H1 (cell line): ENCODE data around the gene CXCR4. TPM values are rescaled to one million over a fixed set of nuclear protein-coding genes. Genes with fewer than 3 reads are reported as not detected.

ENCODE experiments used
- CTCF ChIA-PET: fragments of 300-600 bp; sonication (Branson Sonifier 250); formaldehyde crosslinking; loops from one replicate; lab custom pipeline; 2021; ENCODE audit not compliant: partially characterized antibody; lab: Charles Lee
- POLR2A ChIA-PET: fragments of 300-600 bp; sonication (Branson Sonifier 250); formaldehyde crosslinking; loops from one replicate; lab custom pipeline; 2021; ENCODE audit warnings: inconsistent platforms; ENCODE audit not compliant: partially characterized antibody; lab: Charles Lee
- DNase-seq, 2 experiments: peaks; one replicate each; pipeline versions ENCODE4 v3.0.0 to v3.0.0-alpha.2; 2010 to 2022; ENCODE audit warnings: low spot score in 2 of 2, low read depth in 1 of 2, mixed read lengths in 1 of 2
- FAIRE-seq: peaks from 2 replicates; lab custom pipeline; 2011; peaks lifted over from hg19 to GRCh38; lab: Jason Lieb, UNC
- H2AFZ ChIP-seq: 2 replicates; pipeline ENCODE4 v1.8.1; 2012; ENCODE audit warnings: low read length, inconsistent platforms
- H2AK5ac ChIP-seq: 2 replicates; pipeline ENCODE4 v1.6.1; 2013; ENCODE audit warnings: low read depth, low read length
- H2BK120ac ChIP-seq: replicated peaks from 2 replicates; pipeline ENCODE3; 2013; ENCODE audit warnings: low read depth, low read length, inconsistent platforms
- H2BK12ac ChIP-seq: 2 replicates; pipeline ENCODE4 v1.6.1; 2013; ENCODE audit warnings: low read depth, low read length
- H2BK15ac ChIP-seq: 2 replicates; pipeline ENCODE4 v1.6.1; 2013; ENCODE audit warnings: low read length
- H2BK20ac ChIP-seq: 2 replicates; pipeline ENCODE4 v1.6.1; 2013; ENCODE audit warnings: low read length
- H2BK5ac ChIP-seq: 2 replicates; pipeline ENCODE4 v1.6.1; 2013; ENCODE audit warnings: low read depth, low read length
- H3K14ac ChIP-seq: 2 replicates; pipeline ENCODE4 v1.6.1; 2013; ENCODE audit warnings: inconsistent platforms; ENCODE audit not compliant: insufficient read length
- H3K18ac ChIP-seq: 2 replicates; pipeline ENCODE4 v1.6.1; 2013; ENCODE audit warnings: low read length; ENCODE audit errors: extremely low read depth
- H3K23ac ChIP-seq: 2 replicates; pipeline ENCODE4 v1.6.1; 2013; ENCODE audit warnings: inconsistent platforms; ENCODE audit not compliant: insufficient read length
- H3K23me2 ChIP-seq: 2 replicates; pipeline ENCODE4 v1.6.1; 2013; ENCODE audit warnings: low read depth, low read length
- H3K27ac ChIP-seq: 2 replicates; pipeline ENCODE4 v1.6.1; 2011; ENCODE audit warnings: low read depth, low read length, inconsistent platforms
- H3K27me3 ChIP-seq, 4 experiments: replicated peaks in 1 of 4; 1 replicate in 1 of 4; 2 replicates in 3 of 4; pipeline versions ENCODE4 v1.6.1 to v1.8.1; 2011 to 2013; ENCODE audit warnings: low read length in 3 of 4, mild to moderate bottlenecking in 3 of 4, inconsistent platforms in 2 of 4, mixed read lengths in 2 of 4, moderate library complexity in 1 of 4; ENCODE audit not compliant: control insufficient read depth in 3 of 4, insufficient read depth in 3 of 4; ENCODE audit errors: extremely low read depth in 1 of 4
- H3K36me3 ChIP-seq, 4 experiments: 2 replicates each; pipeline versions ENCODE4 v1.6.1 to v1.8.1; 2011 to 2013; ENCODE audit warnings: mild to moderate bottlenecking in 4 of 4, low read length in 3 of 4, moderate library complexity in 2 of 4, control low read depth in 1 of 4, inconsistent platforms in 1 of 4; ENCODE audit not compliant: insufficient read depth in 4 of 4, control insufficient read depth in 2 of 4
- H3K4ac ChIP-seq: replicated peaks from 2 replicates; pipeline ENCODE3; 2013; ENCODE audit warnings: low read length, low read depth, mixed read lengths, inconsistent platforms; ENCODE audit not compliant: insufficient read length
- H3K4me1 ChIP-seq, 4 experiments: replicated peaks in 1 of 4; 1 replicate in 1 of 4; 2 replicates in 3 of 4; pipeline versions ENCODE4 v1.6.1 to v1.8.1; 2011 to 2013; ENCODE audit warnings: low read length in 3 of 4, inconsistent platforms in 2 of 4, mixed read lengths in 1 of 4; ENCODE audit not compliant: insufficient read depth in 4 of 4, control insufficient read depth in 3 of 4
- H3K4me2 ChIP-seq, 2 experiments: 2 replicates each; pipeline versions ENCODE4 v1.6.1 to v1.8.1; 2011 to 2013; ENCODE audit warnings: low read depth in 2 of 2, low read length in 2 of 2, control low read depth in 1 of 2, inconsistent platforms in 1 of 2, mild to moderate bottlenecking in 1 of 2; ENCODE audit not compliant: insufficient read depth in 1 of 2
- H3K4me3 ChIP-seq, 4 experiments: fragments of 200-600, 300-600 bp in 1 of 4; sonication (generic), shearing (Covaris generic), sonication (Bioruptor Twin) in 1 of 4; 2 replicates each; pipeline versions ENCODE4 v1.5.1 to v1.8.1; 2011 to 2016; ENCODE audit warnings: low read length in 4 of 4, low read depth in 3 of 4, control low read depth in 2 of 4, inconsistent platforms in 2 of 4, mild to moderate bottlenecking in 2 of 4, mixed read lengths in 1 of 4, moderate library complexity in 1 of 4; ENCODE audit not compliant: insufficient read depth in 2 of 4; ENCODE audit errors: extremely low read depth in 1 of 4
- H3K56ac ChIP-seq: replicated peaks from 2 replicates; pipeline ENCODE3; 2013; ENCODE audit warnings: low read depth, mild to moderate bottlenecking, mixed read lengths, low read length, inconsistent platforms; ENCODE audit not compliant: insufficient read length
- H3K79me1 ChIP-seq: 2 replicates; pipeline ENCODE4 v1.6.1; 2013; ENCODE audit warnings: low read depth, low read length, control low read depth
- H3K79me2 ChIP-seq, 2 experiments: 2 replicates each; pipeline versions ENCODE4 v1.6.1 to v1.8.1; 2012 to 2013; ENCODE audit warnings: low read length in 2 of 2, mild to moderate bottlenecking in 2 of 2, inconsistent platforms in 1 of 2; ENCODE audit not compliant: insufficient read depth in 2 of 2, control insufficient read depth in 1 of 2
- H3K9ac ChIP-seq, 4 experiments: replicated peaks in 1 of 4; 1 replicate in 1 of 4; 2 replicates in 3 of 4; pipeline versions ENCODE4 v1.6.1 to v1.8.1; 2011 to 2013; ENCODE audit warnings: low read depth in 3 of 4, low read length in 3 of 4, control low read depth in 2 of 4, mild to moderate bottlenecking in 2 of 4, moderate library complexity in 2 of 4, inconsistent platforms in 1 of 4; ENCODE audit errors: extremely low read depth in 1 of 4
- H3K9me3 ChIP-seq, 2 experiments: 2 replicates each; pipeline versions ENCODE4 v1.6.1 to v1.8.1; 2012 to 2013; ENCODE audit warnings: mild to moderate bottlenecking in 2 of 2, moderate library complexity in 2 of 2, control low read depth in 1 of 2, inconsistent platforms in 1 of 2, low read depth in 1 of 2, low read length in 1 of 2, mixed read lengths in 1 of 2; ENCODE audit not compliant: insufficient read depth in 2 of 2
- H4K20me1 ChIP-seq, 2 experiments: replicated peaks in 1 of 2; 2 replicates each; pipeline versions ENCODE3 to v1.8.1; 2011 to 2013; ENCODE audit warnings: inconsistent platforms in 2 of 2, low read length in 2 of 2, mild to moderate bottlenecking in 1 of 2; ENCODE audit not compliant: insufficient read depth in 2 of 2, control insufficient read depth in 1 of 2
- H4K5ac ChIP-seq: 2 replicates; pipeline ENCODE4 v1.6.1; 2013; ENCODE audit warnings: low read length, low read depth, mixed read lengths, inconsistent platforms; ENCODE audit not compliant: insufficient read length
- H4K8ac ChIP-seq: 2 replicates; pipeline ENCODE4 v1.8.0; 2013; ENCODE audit warnings: mild to moderate bottlenecking, moderate library complexity, low read length, inconsistent platforms; ENCODE audit not compliant: insufficient read depth; ENCODE audit errors: extremely low read depth
- H4K91ac ChIP-seq: replicated peaks from 2 replicates; pipeline ENCODE3; 2013; ENCODE audit warnings: low read length, mixed read lengths, inconsistent platforms; ENCODE audit not compliant: insufficient read length
- EP300 ChIP-seq, 2 experiments: IDR thresholded peaks; 1 replicate in 1 of 2; 2 replicates in 1 of 2; pipeline ENCODE4 v1.6.1; 2011 to 2012; ENCODE audit warnings: low read depth in 2 of 2, low read length in 2 of 2, mild to moderate bottlenecking in 2 of 2, borderline replicate concordance in 1 of 2, inconsistent platforms in 1 of 2, moderate library complexity in 1 of 2
- KDM5A ChIP-seq: fragments of 200-600 bp; IDR thresholded peaks from 2 replicates; pipeline ENCODE4 v1.7.1; 2012; ENCODE audit warnings: mild to moderate bottlenecking, low read length, inconsistent platforms, mixed read lengths
- SP4 ChIP-seq: IDR thresholded peaks from 2 replicates; pipeline ENCODE4 v1.6.1; 2012; ENCODE audit warnings: low read length, inconsistent platforms
- WGBS, 2 experiments: shearing (Covaris generic) in 1 of 2; methylation state at CpG; one replicate each; pipeline versions ENCODE4 v1.1.6 to v1.1.7; 2013 to 2015; ENCODE audit warnings: low lambda C conversion rate in 2 of 2, mixed read lengths in 2 of 2, inconsistent platforms in 1 of 2, low coverage in 1 of 2, missing lambda C conversion rate in 1 of 2; ENCODE audit not compliant: insufficient replicate concordance in 2 of 2, insufficient coverage in 1 of 2, insufficient read length in 1 of 2; ENCODE audit errors: extremely low coverage in 1 of 2, missing lambda C conversion rate in 1 of 2; 5-methylcytosine and 5-hydroxymethylcytosine counted together
- polyA plus RNA-seq, 7 experiments: library from polyadenylated mRNA; depleted of rRNA in 3 of 7; stranded (reverse) in 5 of 7; unstranded in 2 of 7; fragments of >200 nt in 5 of 7; fragments of 200-250 nt in 2 of 7; gene quantifications; 1 replicate in 5 of 7; 2 replicates in 1 of 7; 4 replicates in 1 of 7; pipeline versions ENCODE4 v1.2.1 to v1.2.3, GENCODE V29; 2011 to 2013; ENCODE audit warnings: missing spikeins in 2 of 7, mixed read lengths in 2 of 7
- total RNA-seq: library from RNA; stranded (reverse); fragmentation: NEBNext Ultra II Directional; extraction: Animal tissue kit (Norgen Biotek cat#: 25700); gene quantifications from 2 replicates; pipeline ENCODE4 v1.2.1, GENCODE V29; 2021

Gene CXCR4
- total and polyA plus RNA-seq, 2 of the 8 experiments (the other 6 are each of a cell fraction or from before 2014, with no cell fraction given) = 1.8 to 2.8 TPM

DNA sequence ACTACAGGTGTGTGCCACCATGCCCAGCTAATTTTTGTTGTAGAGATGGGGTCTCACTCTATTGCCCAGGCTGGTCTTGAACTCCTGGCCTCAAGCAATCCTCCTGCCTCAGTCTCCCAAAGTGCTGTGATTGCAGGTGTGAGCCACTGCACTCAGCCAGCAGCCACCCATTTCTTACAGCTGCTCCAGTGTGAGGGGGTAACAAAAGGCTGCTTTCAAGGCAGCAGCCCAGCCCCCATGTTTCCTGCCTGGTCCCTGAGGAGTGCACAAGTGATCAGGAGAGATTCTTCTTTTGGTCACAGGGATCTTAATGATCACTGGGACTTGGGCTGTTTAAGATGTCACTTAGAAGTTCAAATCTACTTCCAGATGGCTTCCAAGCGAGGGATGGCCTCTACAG lies 15.2 kb upstream of the CXCR4 start:
- no peak overlapping the region for H2AFZ ChIP-seq
- FAIRE-seq (no peak), DNase-seq (no peak)
- POLR2A ChIA-PET = no interaction called here
- CTCF ChIA-PET = interaction anchor here (2.1 to 2.6 kb wide), 2 partner anchors 136 to 219 kb away, joined by 5 to 9 read pairs; no protein-coding TSS in a partner anchor
- no peaks in the 10 kb centered on the region for H3K36me3 ChIP-seq
- no peak overlapping the region for H3K56ac ChIP-seq
- H3K4ac ChIP-seq = no peak overlapping the region
- no peaks in the 10 kb centered on the region for H3K9me3 ChIP-seq
- no peak overlapping the region for H3K27ac ChIP-seq
- H2AK5ac ChIP-seq = no peak overlapping the region
- H3K4me2 ChIP-seq = no peak overlapping the region
- no peak overlapping the region for H4K8ac ChIP-seq
- H3K23me2 ChIP-seq = peaks cover 2% of the 10 kb centered on the region; the same call in 1 of the 2 replicates
- H3K4me3 ChIP-seq = no peak overlapping the region
- H3K23ac ChIP-seq = no peak overlapping the region
- no peak overlapping the region for H2BK15ac ChIP-seq
- H4K91ac ChIP-seq = no peak overlapping the region
- WGBS, 2 experiments = 94% methylated on average over 1 of the region's 1 CpG; no CpG with 5 or more reads in 1 of the 2 experiments
- no peak overlapping the region for H2BK12ac ChIP-seq
- H3K79me2 ChIP-seq = no peaks in the 10 kb centered on the region
- no peak overlapping the region for H2BK120ac ChIP-seq
- no peak overlapping the region for H3K9ac ChIP-seq
- no peak overlapping the region for H4K5ac ChIP-seq
- H3K18ac ChIP-seq = no peak overlapping the region
- H2BK20ac ChIP-seq = no peak overlapping the region
- H2BK5ac ChIP-seq = no peak overlapping the region
- no peaks in the 10 kb centered on the region for H3K4me1 ChIP-seq
- H3K14ac ChIP-seq = no peak overlapping the region
- no peaks in the 10 kb centered on the region for H3K79me1 ChIP-seq
- H4K20me1 ChIP-seq = no peaks in the 10 kb centered on the region
- H3K27me3 ChIP-seq = peaks cover 0 to 1% (median 0%) of the 10 kb centered on the region in 4 experiments; a peak in 1 of 7 replicates
- TF ChIP-seq KDM5A (no peak), EP300 (IDR thresholded peaks at IDR 0.05; ENCODE audit: borderline replicate concordance in 1 of 2, low read depth in 2 of 2, low read length in 2 of 2) (no peak), SP4 (no peak)
